Measurements from ENCODE around the gene SUOX.

DNA sequence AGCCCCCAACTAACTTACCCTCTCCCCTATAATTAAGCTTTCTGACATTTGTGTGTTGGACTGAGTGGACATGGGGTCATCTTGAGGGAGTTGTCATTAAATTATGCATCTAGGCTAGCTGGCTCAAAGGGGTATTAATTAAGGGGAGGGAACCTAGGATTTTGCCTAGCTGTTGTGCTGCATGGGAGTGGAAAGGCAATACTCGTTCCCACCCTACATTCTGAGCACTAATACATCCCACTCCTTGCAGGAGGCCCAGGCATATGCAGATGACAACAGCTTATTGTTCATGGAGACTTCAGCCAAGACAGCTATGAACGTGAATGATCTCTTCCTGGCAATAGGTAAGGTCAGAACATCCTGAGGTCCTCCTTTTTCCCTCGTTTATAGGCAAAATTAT lies 6.0 kb upstream of the SUOX start:
- TF ChIP-seq, protein P1, sequence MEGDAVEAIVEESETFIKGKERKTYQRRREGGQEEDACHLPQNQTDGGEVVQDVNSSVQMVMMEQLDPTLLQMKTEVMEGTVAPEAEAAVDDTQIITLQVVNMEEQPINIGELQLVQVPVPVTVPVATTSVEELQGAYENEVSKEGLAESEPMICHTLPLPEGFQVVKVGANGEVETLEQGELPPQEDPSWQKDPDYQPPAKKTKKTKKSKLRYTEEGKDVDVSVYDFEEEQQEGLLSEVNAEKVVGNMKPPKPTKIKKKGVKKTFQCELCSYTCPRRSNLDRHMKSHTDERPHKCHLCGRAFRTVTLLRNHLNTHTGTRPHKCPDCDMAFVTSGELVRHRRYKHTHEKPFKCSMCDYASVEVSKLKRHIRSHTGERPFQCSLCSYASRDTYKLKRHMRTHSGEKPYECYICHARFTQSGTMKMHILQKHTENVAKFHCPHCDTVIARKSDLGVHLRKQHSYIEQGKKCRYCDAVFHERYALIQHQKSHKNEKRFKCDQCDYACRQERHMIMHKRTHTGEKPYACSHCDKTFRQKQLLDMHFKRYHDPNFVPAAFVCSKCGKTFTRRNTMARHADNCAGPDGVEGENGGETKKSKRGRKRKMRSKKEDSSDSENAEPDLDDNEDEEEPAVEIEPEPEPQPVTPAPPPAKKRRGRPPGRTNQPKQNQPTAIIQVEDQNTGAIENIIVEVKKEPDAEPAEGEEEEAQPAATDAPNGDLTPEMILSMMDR (IDR thresholded peaks at IDR 0.05) = no peak
- no peak for TF ChIP-seq POLR2A (IDR thresholded peaks at IDR 0.05)

Data from body of pancreas (tissue), 4 donors.